GM19395 (cell line): ENCODE results near the gene SLC30A7.

Experiments used
- ATAC-seq: cut with Tn5 transposase; IDR thresholded peaks from one replicate; pipeline ENCODE4 v1.9.1; 2021; ENCODE audit warnings: mild to moderate bottlenecking, moderate library complexity; ENCODE audit not compliant: unreplicated experiment

Gene SLC30A7

DNA sequence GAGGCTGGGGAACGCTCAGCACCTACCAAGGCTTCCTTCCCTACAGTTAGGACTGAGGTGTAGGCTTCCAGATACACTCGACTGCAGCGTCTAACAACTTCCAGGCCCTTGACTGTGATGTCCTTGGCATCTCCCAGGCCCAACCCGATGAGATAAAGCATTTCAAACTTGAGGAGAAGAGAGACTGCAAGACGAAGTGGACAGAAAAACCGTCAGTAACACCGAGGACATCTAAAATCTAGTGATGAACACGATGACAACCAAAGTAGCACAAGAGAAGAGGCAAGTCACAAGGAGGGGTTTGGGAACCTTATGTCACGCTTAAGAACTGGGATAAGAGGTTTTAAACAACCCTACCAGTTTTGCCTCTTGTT lies 129.4 kb downstream of the SLC30A7 start:
- ATAC-seq = peak; percentile 35

DNA sequence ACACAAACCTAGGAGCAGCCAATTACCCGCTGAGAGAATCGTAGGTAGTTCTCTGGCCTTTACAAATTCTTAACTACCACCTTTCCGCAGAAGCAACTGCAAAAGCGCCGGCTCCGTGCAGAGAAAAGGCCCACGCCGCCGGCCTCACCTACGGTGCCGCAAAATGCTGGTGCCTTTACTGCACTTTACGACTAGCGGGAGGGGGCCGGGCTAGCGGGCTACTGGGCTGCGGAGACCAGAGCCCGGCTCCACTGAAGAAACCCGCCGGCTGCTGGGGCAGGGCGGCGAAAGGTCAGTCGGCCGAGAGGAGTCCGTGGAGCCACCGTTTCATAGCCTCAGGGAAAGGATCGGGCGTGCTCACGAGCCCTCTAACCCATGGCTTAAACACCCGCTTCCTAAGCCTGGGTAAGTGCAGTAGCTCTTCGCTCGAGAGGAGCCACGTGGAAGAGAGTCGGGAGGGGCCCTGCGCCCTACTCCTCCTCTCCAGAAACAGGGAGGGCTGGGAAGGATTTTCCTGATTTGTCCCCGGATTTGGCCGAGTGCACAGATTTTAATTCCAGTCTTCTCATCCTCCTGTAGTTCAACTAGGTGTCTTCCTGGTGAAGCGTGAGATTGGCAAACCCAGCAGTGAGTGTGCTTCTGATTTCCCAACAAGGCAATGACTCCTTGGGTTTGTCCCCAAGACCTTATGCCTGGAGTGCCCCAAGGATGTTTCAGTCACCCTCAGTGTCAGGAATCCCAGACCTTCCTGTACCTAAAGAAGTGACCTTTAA lies 130.0 kb downstream of the SLC30A7 start, which contains the start of gene DPH5:
TSS of gene DPH5 (minus strand) at position 128 of the 773 bp plus-strand sequence. CDS start 341 bp downstream, outside the sequence.
- peak; percentile 83 for ATAC-seq

DNA sequence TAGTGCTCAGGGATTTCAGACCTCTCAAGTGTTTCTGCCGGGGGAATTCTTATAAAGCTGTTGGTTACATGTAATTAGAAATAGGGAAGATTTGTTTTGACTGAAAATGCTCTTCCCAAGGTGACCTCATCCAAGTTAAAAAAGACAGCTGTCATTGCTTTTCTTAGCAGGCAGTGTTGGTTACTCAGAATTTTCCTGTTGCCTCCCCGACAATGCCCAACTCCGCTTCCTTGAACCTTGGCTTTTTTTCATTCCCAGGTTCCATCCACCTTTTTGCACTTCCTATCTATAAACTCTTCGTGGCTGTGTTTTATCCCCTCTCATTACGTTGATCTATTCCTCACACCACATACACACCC lies 130.5 kb downstream of the SLC30A7 start:
- ATAC-seq = no peak

- peak; percentile 24 for ATAC-seq
Measured at GRCh38 chr1:101027194-101027772, 131.4 kb downstream of the SLC30A7 start.

GRCh38 chr1:101028466-101028865 lies 132.6 kb downstream of the SLC30A7 start:
- ATAC-seq = no peak

- ATAC-seq = no peak
Measured at GRCh38 chr1:101029184-101029583, 133.3 kb downstream of the SLC30A7 start.

DNA sequence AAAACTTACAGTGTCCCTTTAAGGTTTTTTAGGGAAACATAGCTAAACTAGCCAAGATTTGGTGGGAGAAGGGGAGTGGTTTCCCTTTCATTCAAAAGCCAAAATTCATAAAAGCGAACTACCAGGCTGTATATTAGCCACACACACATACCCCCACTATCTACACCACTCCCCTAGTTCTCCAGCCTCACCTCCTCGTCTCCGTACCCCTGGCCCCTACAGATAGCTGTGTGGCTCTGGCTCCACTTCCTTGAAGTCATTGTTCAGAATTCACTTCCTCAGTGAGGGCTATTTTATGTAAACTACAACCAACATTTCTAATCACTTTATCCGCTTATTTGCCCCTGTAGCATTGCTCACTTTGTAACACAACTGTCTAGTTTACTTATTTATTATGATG lies 135.0 kb downstream of the SLC30A7 start:
- ATAC-seq = no peak
